ENCODE measurements around the gene RNASE11. TPM values are rescaled to one million over a fixed set of nuclear protein-coding genes. Genes with fewer than 3 reads are reported as not detected.

The RNASE11 gene
- total RNA-seq (under 1 TPM in 1 of 9 donors, not detected in 8; 0.11 TPM), polyA plus RNA-seq (under 1 TPM in 1 of 3 donors, not detected in 2; 0.57 TPM)
- long read RNA-seq, donor 1, partial matches to known transcripts = 0 of 1 reads
- long read RNA-seq, donor 1, other reads (novel, unspliced or antisense) = 0 of 1 reads
- long read RNA-seq, donor 2 = 0 reads
- long read RNA-seq, donor 3, partial matches to known transcripts = 0 of 1 reads
- long read RNA-seq, donor 3, other reads (novel, unspliced or antisense) = 0 of 1 reads
- long read RNA-seq, donor 4 = 0 reads
- long read RNA-seq, donor 5 = 0 reads
- long read RNA-seq, donor 6 = 0 reads
- long read RNA-seq, donor 7, partial matches to known transcripts = 0 of 1 reads
- long read RNA-seq, donor 7, other reads (novel, unspliced or antisense) = 0 of 1 reads
- long read RNA-seq, donor 8, partial matches to known transcripts = 0 of 1 reads
- long read RNA-seq, donor 8, other reads (novel, unspliced or antisense) = 0 of 1 reads
- long read RNA-seq, donor 9 = 0 reads
- long read RNA-seq, donor 10 = 0 reads

DNA sequence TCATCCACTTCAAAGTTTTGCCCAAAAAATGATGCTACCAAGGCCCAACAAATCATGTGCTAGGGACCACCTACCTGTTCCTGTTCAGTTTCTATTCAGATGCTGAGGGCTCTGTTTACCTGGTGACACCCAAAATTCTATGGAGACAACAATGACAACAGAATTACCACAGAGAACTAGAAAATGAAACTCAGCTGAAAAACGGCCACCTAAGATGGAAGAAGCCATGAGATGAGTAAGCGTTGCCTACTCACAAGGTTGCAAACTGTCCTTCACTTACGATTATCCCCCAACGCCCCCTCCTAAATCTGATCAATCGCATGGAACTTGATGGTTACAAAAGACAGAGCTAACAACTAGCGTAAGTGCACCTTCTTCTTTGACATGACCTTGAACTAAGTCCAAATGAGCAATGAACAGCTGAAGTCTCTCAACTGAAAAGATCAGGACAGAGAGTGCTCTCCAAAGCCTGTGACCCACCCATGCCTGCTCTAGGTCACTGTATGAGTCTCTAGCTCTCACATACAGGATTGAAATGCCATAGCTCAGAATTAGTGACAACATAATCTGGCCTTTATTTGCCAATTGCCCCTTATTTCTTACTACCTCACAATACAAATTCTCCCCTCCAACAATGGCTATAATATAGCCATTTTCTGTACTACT, at the start of gene RNASE11:
RNASE11 (minus strand) TSS at position 513 of the 666 bp plus-strand sequence.
- WGBS, 4 donors = 43 to 61% (median 50%) methylated on average over 6 of the region's 6 CpGs
- Histone ChIP-seq H3K36me3 (replicated peaks in 1 of 2) (no peaks in the 10 kb centered on the region), H3K27ac (no peak within 1 kb of the TSS), H3K4me3 (no peak within 1 kb of the TSS), H3K4me1 (replicated peaks in 1 of 2) (peaks cover 0 to 8% of the 10 kb centered on the region in 2 donors), H3K9me3 (replicated peaks in 1 of 3) (no peaks in the 10 kb centered on the region), H3K27me3 (no peaks in the 10 kb centered on the region)
- no peak for TF ChIP-seq POLR2A (IDR thresholded peaks at IDR 0.05)
- TF ChIP-seq, protein P1, sequence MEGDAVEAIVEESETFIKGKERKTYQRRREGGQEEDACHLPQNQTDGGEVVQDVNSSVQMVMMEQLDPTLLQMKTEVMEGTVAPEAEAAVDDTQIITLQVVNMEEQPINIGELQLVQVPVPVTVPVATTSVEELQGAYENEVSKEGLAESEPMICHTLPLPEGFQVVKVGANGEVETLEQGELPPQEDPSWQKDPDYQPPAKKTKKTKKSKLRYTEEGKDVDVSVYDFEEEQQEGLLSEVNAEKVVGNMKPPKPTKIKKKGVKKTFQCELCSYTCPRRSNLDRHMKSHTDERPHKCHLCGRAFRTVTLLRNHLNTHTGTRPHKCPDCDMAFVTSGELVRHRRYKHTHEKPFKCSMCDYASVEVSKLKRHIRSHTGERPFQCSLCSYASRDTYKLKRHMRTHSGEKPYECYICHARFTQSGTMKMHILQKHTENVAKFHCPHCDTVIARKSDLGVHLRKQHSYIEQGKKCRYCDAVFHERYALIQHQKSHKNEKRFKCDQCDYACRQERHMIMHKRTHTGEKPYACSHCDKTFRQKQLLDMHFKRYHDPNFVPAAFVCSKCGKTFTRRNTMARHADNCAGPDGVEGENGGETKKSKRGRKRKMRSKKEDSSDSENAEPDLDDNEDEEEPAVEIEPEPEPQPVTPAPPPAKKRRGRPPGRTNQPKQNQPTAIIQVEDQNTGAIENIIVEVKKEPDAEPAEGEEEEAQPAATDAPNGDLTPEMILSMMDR (IDR thresholded peaks at IDR 0.05) = no peak
- intact Hi-C loops (cut with DNase I) = no loop called here
- no peak for DNase-seq

DNA sequence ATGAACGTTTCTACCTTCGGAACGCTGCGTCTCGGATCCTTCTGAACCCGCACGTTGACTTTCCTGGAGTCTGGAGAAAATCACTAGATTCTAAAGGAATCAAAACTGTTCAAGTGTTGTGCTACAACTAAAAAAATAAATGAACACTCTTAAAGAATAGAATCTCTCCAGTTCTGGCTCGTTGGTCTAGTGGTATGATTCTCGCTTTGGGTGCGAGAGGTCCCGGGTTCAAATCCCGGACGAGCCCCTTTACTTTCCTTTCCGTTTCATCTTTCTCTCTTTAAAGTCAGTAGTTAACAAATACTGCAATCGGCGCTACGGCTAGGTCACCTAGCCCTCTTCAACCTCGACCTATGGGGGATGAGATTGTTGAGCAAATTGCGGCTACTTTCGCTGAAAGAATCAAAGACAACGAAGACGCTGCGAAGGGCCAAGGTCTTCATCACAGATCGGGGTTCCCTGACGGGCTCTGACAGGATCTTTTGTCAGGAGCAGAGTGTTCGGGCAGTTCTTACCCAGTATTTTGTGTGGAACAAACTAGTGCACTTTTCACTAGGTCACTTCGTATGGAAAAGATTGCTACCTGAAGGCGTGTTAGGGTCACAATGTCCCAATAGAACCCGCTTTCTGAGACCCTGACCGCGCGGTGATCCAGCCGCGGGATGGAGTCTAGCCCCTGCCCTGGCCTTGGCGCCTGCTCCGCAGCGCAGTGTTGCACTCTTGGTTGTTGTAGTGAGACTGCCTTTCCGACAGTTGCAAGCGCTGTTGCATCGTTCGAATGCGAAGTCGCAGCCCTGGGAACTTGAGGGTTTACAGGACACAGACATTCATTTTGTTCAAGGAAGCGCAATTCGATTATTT, 45.3 kb upstream of the RNASE11 start:
- intact Hi-C loops (cut with DNase I) = no loop called here
- H3K9me3 ChIP-seq (replicated peaks in 1 of 3) = no peaks in the 10 kb centered on the region
- peak in 5 of 7 donors; percentile 44 to 82 (median 57) for DNase-seq
- H3K4me3 ChIP-seq = peak overlapping the region in 1 of 4 donors; percentile 9
- peaks cover 27% of the 10 kb centered on the region for H3K27me3 ChIP-seq
- WGBS, 4 donors = 3 to 7% (median 6%) methylated on average over 40 to 45 of the region's 45 CpGs
- peaks cover 3 to 22% of the 10 kb centered on the region in 2 donors for H3K4me1 ChIP-seq (replicated peaks in 1 of 2)
- H3K36me3 ChIP-seq (replicated peaks in 1 of 2) = no peaks in the 10 kb centered on the region
- TF ChIP-seq, protein P1 (IDR thresholded peaks at IDR 0.05) = no peak
- no peak for TF ChIP-seq POLR2A (IDR thresholded peaks at IDR 0.05)
- no peak overlapping the region for H3K27ac ChIP-seq

GRCh38 chr14:20632448-20632830, 44.6 kb upstream of the RNASE11 start:
- H3K9me3 ChIP-seq (replicated peaks in 1 of 3) = no peaks in the 10 kb centered on the region
- intact Hi-C loops (cut with DNase I) = no loop called here
- WGBS, 4 donors = 1 to 3% (median 1%) methylated on average over 18 to 19 of the region's 19 CpGs
- TF ChIP-seq POLR2A (IDR thresholded peaks at IDR 0.05) = no peak
- TF ChIP-seq, protein P1 (IDR thresholded peaks at IDR 0.05) = no peak
- peaks cover 3 to 22% of the 10 kb centered on the region in 2 donors for H3K4me1 ChIP-seq (replicated peaks in 1 of 2)
- H3K27me3 ChIP-seq = peaks cover 27% of the 10 kb centered on the region
- no peak for DNase-seq
- H3K4me3 ChIP-seq = peak overlapping the region in 1 of 4 donors; percentile 9
- H3K27ac ChIP-seq = no peak overlapping the region
- H3K36me3 ChIP-seq (replicated peaks in 1 of 2) = no peaks in the 10 kb centered on the region
